Right atrium auricular region (tissue), 2 donors: Measurements from ENCODE around the gene LDB2. TPM values are rescaled to one million over a fixed set of nuclear protein-coding genes. Genes with fewer than 3 reads are reported as not detected.

Experiments
- DNase-seq: peaks from one replicate; pipeline ENCODE4 v3.0.0-alpha.2; 2019; ENCODE audit warnings: low spot score
- H3K27ac ChIP-seq, 2 donors: fragments of 200-600 bp; sonication (generic); 1 replicate in 1 of 2; 2 replicates in 1 of 2; pipeline ENCODE4 v1.5.1; 2016 to 2019
- H3K27me3 ChIP-seq, 2 donors: fragments of 200-600 bp; sonication (generic); one replicate each; pipeline versions ENCODE4 v1.5.1 to v1.6.0; 2017 to 2019
- H3K36me3 ChIP-seq: fragments of 200-600 bp; sonication (generic); one replicate; pipeline ENCODE4 v1.5.1; 2016
- H3K4me1 ChIP-seq, 2 donors: fragments of 200-600 bp; sonication (generic); one replicate each; pipeline versions ENCODE4 v1.5.1 to v1.6.0; 2017 to 2019
- H3K4me3 ChIP-seq, 2 donors: fragments of 200-600 bp; sonication (generic); 1 replicate in 1 of 2; 2 replicates in 1 of 2; pipeline ENCODE4 v1.5.1; 2017 to 2019; ENCODE audit warnings: mild to moderate bottlenecking in 1 of 2, moderate library complexity in 1 of 2
- H3K9me3 ChIP-seq, 2 donors: fragments of 200-600 bp; sonication (generic); one replicate each; pipeline ENCODE4 v1.5.1; 2019
- CTCF ChIP-seq, 2 donors: fragments of 200-600 bp; sonication (generic); IDR thresholded peaks; one replicate each; pipeline ENCODE4 v1.5.1; 2019; ENCODE audit warnings: antibody characterized with exemption in 2 of 2
- total RNA-seq, 2 donors: library from RNA; depleted of rRNA; stranded (reverse); fragments of >200 nt; gene quantifications; one replicate each; pipeline ENCODE4 v1.1.0, GENCODE V29; 2016

LDB2 gene
- total RNA-seq, 2 donors from 2014 or later, result 35.2 to 64.4 TPM

- peak overlapping the region in 1 of 2 donors; percentile 18 for H3K4me3 ChIP-seq
- no peak overlapping the region for H3K27ac ChIP-seq
- peaks cover 0 to 6% of the 10 kb centered on the region in 2 donors for H3K4me1 ChIP-seq
- no peaks in the 10 kb centered on the region for H3K9me3 ChIP-seq
- no peak for TF ChIP-seq CTCF (IDR thresholded peaks at IDR 0.05)
- H3K36me3 ChIP-seq, result no peaks in the 10 kb centered on the region
- DNase-seq, result no peak
- no peaks in the 10 kb centered on the region for H3K27me3 ChIP-seq
Observed at GRCh38 chr4:16909281-16909680, 10.8 kb upstream of the LDB2 start.

- no peak overlapping the region for H3K27ac ChIP-seq
- H3K36me3 ChIP-seq, result no peaks in the 10 kb centered on the region
- DNase-seq, result no peak
- H3K9me3 ChIP-seq, result no peaks in the 10 kb centered on the region
- no peak for TF ChIP-seq CTCF (IDR thresholded peaks at IDR 0.05)
- H3K4me1 ChIP-seq, result peaks cover 0 to 6% of the 10 kb centered on the region in 2 donors
- H3K4me3 ChIP-seq, result no peak overlapping the region
- H3K27me3 ChIP-seq, result no peaks in the 10 kb centered on the region
Observed at GRCh38 chr4:16908377-16909021, 10.1 kb upstream of the LDB2 start.

GRCh38 chr4:16900325-16900724 lies 1.9 kb upstream of the LDB2 start:
- Histone ChIP-seq H3K4me3 (no peak overlapping the region), H3K36me3 (no peaks in the 10 kb centered on the region), H3K27ac (no peak overlapping the region), H3K27me3 (peaks cover 0 to 5% of the 10 kb centered on the region in 2 donors), H3K9me3 (no peaks in the 10 kb centered on the region), H3K4me1 (peaks cover 0 to under 1% of the 10 kb centered on the region in 2 donors)
- no peak for TF ChIP-seq CTCF (IDR thresholded peaks at IDR 0.05)
- DNase-seq, result no peak

- Histone ChIP-seq H3K36me3 (no peaks in the 10 kb centered on the region), H3K9me3 (no peaks in the 10 kb centered on the region), H3K27ac (peak overlapping the region; percentile 73 to 74), H3K4me3 (peak overlapping the region; percentile 43 to 56), H3K4me1 (peaks cover 0 to 3% of the 10 kb centered on the region in 2 donors), H3K27me3 (peaks cover 0 to 5% of the 10 kb centered on the region in 2 donors)
- DNase-seq, result no peak
- no peak for TF ChIP-seq CTCF (IDR thresholded peaks at IDR 0.05)
Observed at GRCh38 chr4:16896881-16897750, 1.3 kb downstream of the LDB2 start.

GRCh38 chr4:16894406-16894805 lies 4.0 kb downstream of the LDB2 start:
- DNase-seq, result no peak
- H3K27ac ChIP-seq, result peak overlapping the region; percentile 37 to 74
- H3K4me1 ChIP-seq, result peaks cover 0 to 3% of the 10 kb centered on the region in 2 donors
- no peak for TF ChIP-seq CTCF (IDR thresholded peaks at IDR 0.05)
- no peak overlapping the region for H3K4me3 ChIP-seq
- no peaks in the 10 kb centered on the region for H3K9me3 ChIP-seq
- no peaks in the 10 kb centered on the region for H3K36me3 ChIP-seq
- H3K27me3 ChIP-seq, result peaks cover 0 to 5% of the 10 kb centered on the region in 2 donors
